Measurements from ENCODE around the gene SLC2A10. TPM values are rescaled to one million over a fixed set of nuclear protein-coding genes. Genes with fewer than 3 reads are reported as not detected.

SLC2A10 gene
- total RNA-seq: 1 to 10 TPM; 3.1 to 6.7 (median 5.4) TPM

DNA sequence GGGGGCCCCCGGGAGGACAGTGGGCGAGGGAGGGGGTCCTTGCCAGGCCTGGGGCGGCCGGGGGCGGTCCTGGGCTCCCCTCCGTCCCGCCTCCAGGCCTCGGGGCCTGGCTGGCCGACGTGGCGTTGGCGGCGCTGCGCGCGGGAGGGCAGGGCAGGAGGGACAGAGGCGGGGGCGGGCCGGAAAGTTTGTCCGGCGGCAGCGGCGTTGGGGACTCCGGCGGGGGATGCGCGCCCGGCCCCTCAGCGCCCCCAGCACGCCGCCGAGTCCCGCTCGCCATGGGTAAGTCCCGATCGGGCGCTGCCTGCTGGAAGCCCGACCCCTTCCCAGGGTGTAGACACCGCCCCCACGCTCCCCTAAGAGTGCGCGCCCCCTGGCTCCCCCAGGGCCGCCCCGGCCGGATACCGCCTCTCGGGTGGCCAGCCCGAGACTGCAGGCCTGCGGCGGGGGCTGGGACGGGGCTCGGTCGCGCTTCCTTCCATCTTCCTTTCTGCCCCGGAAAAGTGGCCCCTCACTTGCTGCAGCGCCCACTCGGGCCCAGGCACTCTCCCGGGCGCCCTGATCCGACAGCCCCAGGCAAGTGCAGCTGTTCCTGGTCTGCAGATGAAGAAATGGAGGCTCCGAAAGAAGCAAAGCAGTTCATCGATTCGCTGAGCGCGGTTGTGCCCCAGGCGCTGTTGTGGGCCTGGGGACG, at the start of gene SLC2A10:
SLC2A10 (plus strand) TSS at position 191 of the 694 bp plus-strand sequence; CDS start at position 279, 88 bp downstream.
- Histone ChIP-seq H3K27me3 (peaks cover 0 to 7% (median 0%) of the 10 kb centered on the region in 4 donors), H3K4me3 (peak within 1 kb of the TSS; percentile 74 to 87 (median 78)), H3K27ac (peak within 1 kb of the TSS; percentile 80 to 91 (median 86)), H3K9me3 (no peaks in the 10 kb centered on the region), H3K4me1 (peaks cover 13 to 52% (median 20%) of the 10 kb centered on the region in 3 donors), H3K36me3 (no peaks in the 10 kb centered on the region)
- peak in 1 of 4 donors; percentile 24 for TF ChIP-seq POLR2A (IDR thresholded peaks at IDR 0.05)
- TF ChIP-seq, protein P1, sequence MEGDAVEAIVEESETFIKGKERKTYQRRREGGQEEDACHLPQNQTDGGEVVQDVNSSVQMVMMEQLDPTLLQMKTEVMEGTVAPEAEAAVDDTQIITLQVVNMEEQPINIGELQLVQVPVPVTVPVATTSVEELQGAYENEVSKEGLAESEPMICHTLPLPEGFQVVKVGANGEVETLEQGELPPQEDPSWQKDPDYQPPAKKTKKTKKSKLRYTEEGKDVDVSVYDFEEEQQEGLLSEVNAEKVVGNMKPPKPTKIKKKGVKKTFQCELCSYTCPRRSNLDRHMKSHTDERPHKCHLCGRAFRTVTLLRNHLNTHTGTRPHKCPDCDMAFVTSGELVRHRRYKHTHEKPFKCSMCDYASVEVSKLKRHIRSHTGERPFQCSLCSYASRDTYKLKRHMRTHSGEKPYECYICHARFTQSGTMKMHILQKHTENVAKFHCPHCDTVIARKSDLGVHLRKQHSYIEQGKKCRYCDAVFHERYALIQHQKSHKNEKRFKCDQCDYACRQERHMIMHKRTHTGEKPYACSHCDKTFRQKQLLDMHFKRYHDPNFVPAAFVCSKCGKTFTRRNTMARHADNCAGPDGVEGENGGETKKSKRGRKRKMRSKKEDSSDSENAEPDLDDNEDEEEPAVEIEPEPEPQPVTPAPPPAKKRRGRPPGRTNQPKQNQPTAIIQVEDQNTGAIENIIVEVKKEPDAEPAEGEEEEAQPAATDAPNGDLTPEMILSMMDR (IDR thresholded peaks at IDR 0.05): no peak
- no peak for DNase-seq
- WGBS, 2 donors: 0 to 3% methylated on average over 2 to 6 of the region's 67 CpGs
- intact Hi-C loops (cut with DNase I): no loop called here

DNA sequence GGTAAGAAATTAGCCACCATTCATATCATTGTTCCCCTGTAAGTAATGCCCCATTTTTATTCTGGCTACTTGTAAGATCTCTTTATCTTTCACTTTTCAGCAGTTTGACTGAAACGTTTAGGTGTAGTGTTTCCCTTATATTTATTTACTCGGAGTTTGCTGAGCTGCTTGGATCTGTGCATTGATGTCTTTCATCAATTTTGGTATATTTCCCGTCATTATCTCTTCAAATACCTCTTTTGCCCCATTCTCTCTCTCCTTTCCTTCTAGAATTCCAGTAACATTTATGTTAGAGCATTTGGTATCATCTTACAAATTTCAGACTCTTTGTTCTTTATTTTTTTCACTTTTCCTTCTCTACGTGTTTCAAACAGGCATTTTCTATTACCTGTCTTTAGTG, 49.0 kb upstream of the SLC2A10 start:
- no peak overlapping the region for H3K27ac ChIP-seq
- DNase-seq: no peak
- no peak for TF ChIP-seq POLR2A (IDR thresholded peaks at IDR 0.05)
- TF ChIP-seq, protein P1 (IDR thresholded peaks at IDR 0.05): no peak
- 75 to 83% methylated on average over 4 of the region's 4 CpGs for WGBS, 2 donors
- H3K9me3 ChIP-seq: no peaks in the 10 kb centered on the region
- intact Hi-C loops (cut with DNase I): no loop called here
- H3K36me3 ChIP-seq: no peaks in the 10 kb centered on the region
- no peaks in the 10 kb centered on the region for H3K4me1 ChIP-seq
- H3K27me3 ChIP-seq: no peaks in the 10 kb centered on the region
- H3K4me3 ChIP-seq: no peak overlapping the region

DNA sequence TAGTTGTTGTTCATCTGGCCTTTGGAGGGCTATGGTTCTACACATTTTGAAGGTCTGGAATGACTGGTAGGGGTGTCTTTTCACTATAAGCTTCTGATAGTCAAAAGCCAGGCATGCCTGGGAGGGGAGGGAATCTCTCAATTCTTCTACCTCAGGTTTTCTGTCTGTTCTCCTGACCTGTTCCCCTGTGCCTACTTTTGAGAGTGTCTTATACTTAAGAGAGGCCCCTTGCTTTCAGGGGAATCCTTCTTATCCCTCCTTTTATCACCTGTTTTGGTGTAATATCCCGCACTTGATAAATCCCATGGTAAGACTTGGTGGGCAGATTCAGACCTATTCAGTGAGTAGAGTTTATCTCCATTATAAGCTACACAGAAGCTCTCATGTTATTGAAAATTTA, 47.8 kb upstream of the SLC2A10 start:
- Histone ChIP-seq H3K27ac (no peak overlapping the region), H3K36me3 (no peaks in the 10 kb centered on the region), H3K4me3 (no peak overlapping the region), H3K9me3 (no peaks in the 10 kb centered on the region), H3K27me3 (no peaks in the 10 kb centered on the region), H3K4me1 (no peaks in the 10 kb centered on the region)
- DNase-seq: no peak
- intact Hi-C loops (cut with DNase I): no loop called here
- TF ChIP-seq, protein P1 (IDR thresholded peaks at IDR 0.05): no peak
- TF ChIP-seq POLR2A (IDR thresholded peaks at IDR 0.05): no peak
- WGBS, 2 donors: 94 to 100% methylated on average over 1 of the region's 1 CpG

DNA sequence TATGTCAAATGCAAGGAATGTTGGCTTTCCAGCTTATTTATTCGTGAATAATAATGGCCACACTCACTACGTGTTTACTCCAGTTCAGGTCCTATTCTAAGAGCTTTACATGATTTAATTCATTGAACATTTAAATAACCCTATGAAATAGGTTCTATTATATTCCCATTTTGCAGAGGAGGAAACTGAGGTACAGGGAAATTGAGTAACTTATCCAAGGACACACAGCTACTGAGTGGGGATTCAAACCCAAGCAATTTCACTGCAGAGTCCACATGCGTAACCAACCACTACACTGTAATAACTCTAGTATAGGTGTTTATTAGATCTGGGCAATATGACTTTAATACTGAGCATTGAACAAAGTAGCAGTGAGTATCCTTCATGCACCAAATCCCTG, 45.9 kb upstream of the SLC2A10 start:
- TF ChIP-seq, protein P1 (IDR thresholded peaks at IDR 0.05): no peak
- TF ChIP-seq POLR2A (IDR thresholded peaks at IDR 0.05): no peak
- Histone ChIP-seq H3K27me3 (no peaks in the 10 kb centered on the region), H3K36me3 (no peaks in the 10 kb centered on the region), H3K9me3 (no peaks in the 10 kb centered on the region), H3K4me3 (no peak overlapping the region), H3K27ac (no peak overlapping the region), H3K4me1 (no peaks in the 10 kb centered on the region)
- no peak for DNase-seq
- 92 to 93% methylated on average over 3 of the region's 3 CpGs for WGBS, 2 donors
- intact Hi-C loops (cut with DNase I): no loop called here

DNA sequence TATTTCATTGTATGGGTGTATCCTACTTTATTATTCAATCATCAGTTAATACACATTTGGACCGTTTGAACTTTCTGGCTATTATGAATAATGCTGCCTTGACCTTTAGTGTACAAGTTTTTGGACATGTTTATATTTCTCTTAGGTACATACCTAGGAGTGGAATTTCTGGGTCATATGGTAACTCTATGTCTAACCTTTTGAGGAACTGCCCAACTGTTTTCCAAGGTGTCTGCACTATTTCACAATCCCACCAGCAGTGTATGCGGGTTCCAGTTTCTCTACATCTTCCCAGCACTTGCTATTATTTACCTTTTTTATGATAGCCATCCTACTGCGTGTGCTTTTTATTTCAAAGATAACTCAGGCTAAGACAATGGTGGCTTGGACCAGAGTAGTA, 43.8 kb upstream of the SLC2A10 start:
- no peaks in the 10 kb centered on the region for H3K36me3 ChIP-seq
- TF ChIP-seq POLR2A (IDR thresholded peaks at IDR 0.05): no peak
- TF ChIP-seq, protein P1 (IDR thresholded peaks at IDR 0.05): no peak
- no peak overlapping the region for H3K4me3 ChIP-seq
- H3K4me1 ChIP-seq: no peaks in the 10 kb centered on the region
- no peak for DNase-seq
- no peaks in the 10 kb centered on the region for H3K27me3 ChIP-seq
- H3K27ac ChIP-seq: no peak overlapping the region
- intact Hi-C loops (cut with DNase I): no loop called here
- no peaks in the 10 kb centered on the region for H3K9me3 ChIP-seq
- WGBS, 2 donors: 72 to 74% methylated on average over 3 of the region's 3 CpGs

Measured in esophagus squamous epithelium (tissue), 5 donors.